Stomach (tissue), 4 donors: ENCODE results near the gene DMWD.

Experiments
- EP300 ChIP-seq: sonication (generic); formaldehyde crosslinking; IDR thresholded peaks from one replicate; pipeline ENCODE4 v1.6.1; 2017; ENCODE audit warnings: antibody characterized with exemption
- POLR2A ChIP-seq, 4 donors: fragments of 450-650 bp; IDR thresholded peaks; one replicate each; pipeline ENCODE4 v1.6.1; 2016; ENCODE audit warnings: antibody characterized with exemption in 4 of 4, control low read depth in 2 of 4, mild to moderate bottlenecking in 1 of 4, moderate library complexity in 1 of 4
- POLR2AphosphoS5 ChIP-seq, 3 donors: sonication (generic); formaldehyde crosslinking; IDR thresholded peaks; one replicate each; pipeline ENCODE4 v1.6.1; 2016; ENCODE audit warnings: antibody characterized with exemption in 3 of 3
- TF ChIP-seq, protein P1 (sequence below), 7 experiments: fragments of 450-650 bp in 4 of 7; fragments of 200-600 bp in 3 of 7; sonication (generic) in 3 of 7; IDR thresholded peaks; one replicate each; pipeline ENCODE4 v1.5.1; 2016 to 2019; ENCODE audit warnings: antibody characterized with exemption in 7 of 7, control low read depth in 2 of 7, mild to moderate bottlenecking in 1 of 7

DNA sequence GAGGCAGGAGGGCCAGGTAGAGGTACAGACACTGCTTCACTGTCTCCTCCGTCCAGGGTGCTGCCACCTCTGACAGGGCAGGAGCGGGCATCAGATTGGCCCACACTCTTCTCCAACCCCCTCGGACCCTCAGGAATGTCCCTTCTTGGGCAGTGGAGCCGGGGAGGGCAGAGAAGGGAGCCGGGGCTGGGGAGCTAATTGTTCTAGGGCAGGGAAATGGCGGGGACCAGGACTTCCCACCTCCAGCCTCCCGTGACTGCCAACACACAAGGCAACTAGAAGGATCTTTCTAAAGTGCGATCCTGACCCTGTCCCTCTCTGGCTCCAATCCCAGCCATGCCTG lies 32.6 kb upstream of the DMWD start:
- no peak for TF ChIP-seq POLR2AphosphoS5 (IDR thresholded peaks at IDR 0.05)
- TF ChIP-seq POLR2A (IDR thresholded peaks at IDR 0.05), result no peak
- TF ChIP-seq, protein P1, sequence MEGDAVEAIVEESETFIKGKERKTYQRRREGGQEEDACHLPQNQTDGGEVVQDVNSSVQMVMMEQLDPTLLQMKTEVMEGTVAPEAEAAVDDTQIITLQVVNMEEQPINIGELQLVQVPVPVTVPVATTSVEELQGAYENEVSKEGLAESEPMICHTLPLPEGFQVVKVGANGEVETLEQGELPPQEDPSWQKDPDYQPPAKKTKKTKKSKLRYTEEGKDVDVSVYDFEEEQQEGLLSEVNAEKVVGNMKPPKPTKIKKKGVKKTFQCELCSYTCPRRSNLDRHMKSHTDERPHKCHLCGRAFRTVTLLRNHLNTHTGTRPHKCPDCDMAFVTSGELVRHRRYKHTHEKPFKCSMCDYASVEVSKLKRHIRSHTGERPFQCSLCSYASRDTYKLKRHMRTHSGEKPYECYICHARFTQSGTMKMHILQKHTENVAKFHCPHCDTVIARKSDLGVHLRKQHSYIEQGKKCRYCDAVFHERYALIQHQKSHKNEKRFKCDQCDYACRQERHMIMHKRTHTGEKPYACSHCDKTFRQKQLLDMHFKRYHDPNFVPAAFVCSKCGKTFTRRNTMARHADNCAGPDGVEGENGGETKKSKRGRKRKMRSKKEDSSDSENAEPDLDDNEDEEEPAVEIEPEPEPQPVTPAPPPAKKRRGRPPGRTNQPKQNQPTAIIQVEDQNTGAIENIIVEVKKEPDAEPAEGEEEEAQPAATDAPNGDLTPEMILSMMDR (IDR thresholded peaks at IDR 0.05), result no peak
- no peak for TF ChIP-seq EP300
